PC-9 (cell line): ENCODE results near the gene SPRED2.

ENCODE experiments used
- EZH2 ChIP-seq: fragments of 200-600 bp; sonication (generic); IDR thresholded peaks from 2 replicates; pipeline ENCODE4 v1.8.0; 2017; ENCODE audit warnings: antibody characterized with exemption, low read depth
- TF ChIP-seq, protein P1 (sequence below): fragments of 200-600 bp; sonication (generic); conservative IDR thresholded peaks from 2 replicates; pipeline ENCODE4 v1.6.1; 2017; ENCODE audit warnings: mixed run types, antibody characterized with exemption, mild to moderate bottlenecking, moderate library complexity

DNA sequence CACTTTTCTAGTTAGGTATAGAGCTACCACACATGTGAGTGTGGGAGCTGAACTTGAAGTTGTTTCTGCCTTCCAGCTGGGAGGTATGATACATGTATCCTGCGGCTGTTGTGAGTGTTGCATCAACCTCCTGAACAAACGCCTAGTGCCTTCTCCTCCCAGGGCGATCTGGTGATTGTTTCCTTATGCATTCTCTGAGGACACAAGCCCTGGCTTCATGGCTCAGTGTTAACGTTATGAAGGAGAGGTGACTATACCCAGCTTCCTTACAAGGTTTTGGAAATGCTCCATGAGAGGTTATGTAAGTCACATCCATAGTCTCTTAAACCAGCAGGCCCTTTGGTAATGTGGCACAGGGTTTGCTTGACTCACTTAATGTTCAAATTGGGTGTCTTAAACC, 64.9 kb downstream of the SPRED2 start:
- TF ChIP-seq, protein P1, sequence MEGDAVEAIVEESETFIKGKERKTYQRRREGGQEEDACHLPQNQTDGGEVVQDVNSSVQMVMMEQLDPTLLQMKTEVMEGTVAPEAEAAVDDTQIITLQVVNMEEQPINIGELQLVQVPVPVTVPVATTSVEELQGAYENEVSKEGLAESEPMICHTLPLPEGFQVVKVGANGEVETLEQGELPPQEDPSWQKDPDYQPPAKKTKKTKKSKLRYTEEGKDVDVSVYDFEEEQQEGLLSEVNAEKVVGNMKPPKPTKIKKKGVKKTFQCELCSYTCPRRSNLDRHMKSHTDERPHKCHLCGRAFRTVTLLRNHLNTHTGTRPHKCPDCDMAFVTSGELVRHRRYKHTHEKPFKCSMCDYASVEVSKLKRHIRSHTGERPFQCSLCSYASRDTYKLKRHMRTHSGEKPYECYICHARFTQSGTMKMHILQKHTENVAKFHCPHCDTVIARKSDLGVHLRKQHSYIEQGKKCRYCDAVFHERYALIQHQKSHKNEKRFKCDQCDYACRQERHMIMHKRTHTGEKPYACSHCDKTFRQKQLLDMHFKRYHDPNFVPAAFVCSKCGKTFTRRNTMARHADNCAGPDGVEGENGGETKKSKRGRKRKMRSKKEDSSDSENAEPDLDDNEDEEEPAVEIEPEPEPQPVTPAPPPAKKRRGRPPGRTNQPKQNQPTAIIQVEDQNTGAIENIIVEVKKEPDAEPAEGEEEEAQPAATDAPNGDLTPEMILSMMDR = no peak
- TF ChIP-seq EZH2 = no peak
